G401.6 (cell line): ENCODE results near the gene MBOAT2.
"Not testable (repeated sequence)": the region's sequence is repeated elsewhere in the genome, so short reads cannot be mapped to it uniquely, and the experiment has no call there.

Experiments used
- FAIRE-seq: peaks from 2 replicates; lab custom pipeline; 2012; peaks lifted over from hg19 to GRCh38; lab: Jason Lieb, UNC

The MBOAT2 gene, protein sequence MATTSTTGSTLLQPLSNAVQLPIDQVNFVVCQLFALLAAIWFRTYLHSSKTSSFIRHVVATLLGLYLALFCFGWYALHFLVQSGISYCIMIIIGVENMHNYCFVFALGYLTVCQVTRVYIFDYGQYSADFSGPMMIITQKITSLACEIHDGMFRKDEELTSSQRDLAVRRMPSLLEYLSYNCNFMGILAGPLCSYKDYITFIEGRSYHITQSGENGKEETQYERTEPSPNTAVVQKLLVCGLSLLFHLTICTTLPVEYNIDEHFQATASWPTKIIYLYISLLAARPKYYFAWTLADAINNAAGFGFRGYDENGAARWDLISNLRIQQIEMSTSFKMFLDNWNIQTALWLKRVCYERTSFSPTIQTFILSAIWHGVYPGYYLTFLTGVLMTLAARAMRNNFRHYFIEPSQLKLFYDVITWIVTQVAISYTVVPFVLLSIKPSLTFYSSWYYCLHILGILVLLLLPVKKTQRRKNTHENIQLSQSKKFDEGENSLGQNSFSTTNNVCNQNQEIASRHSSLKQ

DNA sequence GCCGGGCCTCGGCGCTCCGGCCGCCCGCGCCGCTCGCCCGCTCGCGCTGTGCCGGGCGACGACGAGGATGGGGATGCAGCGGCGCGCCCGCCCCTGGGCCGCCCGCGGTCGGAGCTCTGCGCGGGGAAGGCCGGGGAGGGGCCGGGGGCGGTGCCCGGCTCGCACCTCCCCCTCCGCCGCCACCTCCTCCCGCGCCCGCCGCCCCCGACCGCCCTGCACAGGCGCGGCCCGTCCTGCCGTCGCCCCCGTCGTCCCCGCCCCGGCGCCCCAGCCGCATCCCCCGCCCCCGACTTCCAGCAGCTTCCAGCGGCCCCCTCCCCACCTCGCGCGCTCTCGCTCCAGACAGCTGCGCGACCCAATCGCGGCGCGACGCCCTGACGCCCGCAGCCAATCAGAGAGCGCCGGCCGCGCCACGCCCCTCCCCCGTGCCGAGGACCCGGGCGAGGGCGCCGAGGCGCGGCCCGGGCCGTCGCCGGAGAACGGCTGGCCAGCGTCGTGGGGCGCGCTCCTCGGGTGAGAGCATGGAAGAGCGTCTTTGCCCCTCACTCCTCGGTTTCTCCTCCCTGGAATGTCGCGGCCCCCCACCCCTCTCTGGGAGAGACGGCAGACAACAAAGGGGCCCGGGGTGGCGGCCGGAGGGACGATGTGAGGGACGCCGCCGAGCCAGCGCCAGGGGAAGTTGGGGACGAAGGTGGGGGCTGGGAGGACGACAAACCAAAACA lies at the start of gene MBOAT2:
TSS of gene MBOAT2 (minus strand) at position 69 of the 722 bp plus-strand sequence. CDS start 70 bp downstream, outside the sequence.
- no peak for FAIRE-seq

DNA sequence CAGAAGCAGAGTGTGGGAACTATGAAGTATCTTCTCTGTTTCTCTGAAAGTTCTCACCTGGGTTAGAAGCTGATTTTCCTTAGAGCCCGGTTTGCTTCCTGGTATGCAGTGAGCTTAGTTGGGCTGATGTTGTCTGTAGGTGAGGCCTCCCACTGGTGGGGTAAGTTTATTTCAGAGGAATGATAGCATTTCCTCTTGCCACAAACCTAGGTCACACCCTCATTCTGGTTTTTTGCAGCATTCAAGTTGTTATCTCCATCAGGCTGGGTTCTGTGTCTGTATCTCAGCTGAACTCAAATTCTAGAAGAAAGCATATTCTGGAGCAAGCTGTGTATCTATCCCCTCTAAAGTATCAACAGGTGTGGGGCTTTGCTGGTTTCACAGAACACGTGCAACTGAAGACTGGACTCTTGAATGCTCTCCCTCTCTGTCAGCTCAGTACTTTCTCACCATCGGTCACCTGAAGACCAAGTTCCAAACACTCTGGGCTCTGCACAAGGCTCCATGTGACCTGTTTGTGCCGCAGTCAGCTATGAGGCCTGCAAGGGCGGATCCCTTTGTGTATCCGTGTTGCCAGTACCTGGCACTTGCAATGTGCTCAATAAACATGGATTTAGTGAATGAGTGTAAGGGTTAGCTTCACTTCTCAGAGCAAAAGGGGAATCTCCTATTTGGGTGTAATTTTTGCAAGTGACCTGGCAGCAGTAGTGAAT lies 49.5 kb upstream of the MBOAT2 start:
- no peak for FAIRE-seq

DNA sequence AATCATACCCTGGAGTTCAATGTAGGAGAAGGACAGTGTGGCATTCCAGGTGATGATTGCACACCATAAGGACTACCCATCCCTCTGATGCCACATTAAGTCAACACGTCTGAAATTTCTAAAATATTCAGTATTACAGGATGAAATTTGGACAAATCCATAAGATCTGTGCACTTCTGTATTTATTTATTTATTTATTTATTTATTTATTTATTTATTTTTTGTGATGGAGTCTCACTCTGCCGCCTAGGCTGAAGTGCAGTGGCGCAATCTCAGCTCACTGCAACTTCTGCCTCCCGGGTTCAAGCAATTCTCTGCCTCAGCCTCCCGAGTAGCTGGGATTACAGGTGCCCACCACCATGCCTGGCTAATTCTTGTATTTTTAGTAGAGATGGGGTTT lies 48.0 kb upstream of the MBOAT2 start:
- not testable (repeated sequence) for FAIRE-seq

DNA sequence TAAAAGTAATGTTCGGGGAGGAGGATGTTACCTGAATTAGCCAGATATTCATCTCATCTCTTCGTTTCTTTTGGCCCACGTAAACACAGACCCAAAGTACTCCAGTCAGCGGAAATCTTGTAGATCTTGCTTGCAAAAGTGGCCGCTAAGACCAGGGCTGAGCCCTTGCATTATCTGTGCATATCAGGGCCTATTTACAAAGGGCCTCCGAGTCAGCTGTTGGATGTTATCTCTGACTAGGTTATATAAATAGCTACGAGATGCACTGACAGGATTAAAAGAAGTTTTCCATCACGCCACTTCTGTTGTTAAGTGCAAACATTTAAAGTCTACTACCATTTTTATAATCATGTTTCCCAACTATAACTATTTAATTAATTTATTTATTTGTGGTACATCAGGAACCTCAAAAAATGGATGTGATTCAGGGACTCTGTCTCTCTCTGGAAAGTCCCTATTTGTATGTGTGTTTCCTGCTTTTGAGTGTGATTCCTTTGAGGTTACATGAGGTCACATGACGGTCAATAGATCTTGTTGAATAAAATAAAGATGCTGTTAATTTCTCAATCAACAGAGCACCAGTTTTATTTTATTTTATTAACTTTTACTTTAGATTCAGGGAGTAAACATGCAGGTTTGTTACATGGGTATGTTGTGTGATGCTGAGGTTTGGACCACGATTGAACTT lies 46.8 kb upstream of the MBOAT2 start:
- no peak for FAIRE-seq

DNA sequence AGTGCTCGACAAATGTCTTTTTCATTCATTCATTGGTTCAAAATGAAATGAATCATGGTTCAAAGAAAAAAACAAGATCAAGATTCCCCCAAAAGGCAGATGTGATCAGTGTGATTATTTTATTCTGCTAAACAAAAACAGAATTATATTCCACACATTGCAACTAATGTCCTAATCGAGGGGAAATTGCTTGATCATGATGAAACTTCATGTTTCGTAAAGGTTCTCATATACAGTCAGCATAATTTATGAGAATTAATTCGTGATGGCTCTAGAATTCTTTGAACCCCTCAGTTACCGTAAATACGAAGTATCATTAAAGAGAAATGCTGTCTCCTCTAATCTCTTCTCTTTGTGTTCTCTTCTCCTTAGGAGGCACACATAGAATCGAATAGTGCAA lies 42.1 kb upstream of the MBOAT2 start:
- FAIRE-seq: no peak

DNA sequence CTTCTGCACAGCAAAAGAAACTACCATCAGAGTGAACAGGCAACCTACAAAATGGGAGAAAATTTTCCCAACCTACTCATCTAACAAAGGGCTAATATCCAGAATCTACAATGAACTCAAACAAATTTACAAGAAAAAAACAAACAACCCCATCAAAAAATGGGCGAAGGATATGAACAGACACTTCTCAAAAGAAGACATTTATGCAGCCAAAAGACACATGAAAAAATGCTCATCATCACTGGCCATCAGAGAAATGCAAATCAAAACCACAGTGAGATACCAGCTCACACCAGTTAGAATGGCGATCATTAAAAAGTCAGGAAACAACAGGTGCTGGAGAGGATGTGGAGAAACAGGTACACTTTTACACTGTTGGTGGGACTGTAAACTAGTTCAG lies 40.0 kb upstream of the MBOAT2 start:
- not testable (repeated sequence) for FAIRE-seq

DNA sequence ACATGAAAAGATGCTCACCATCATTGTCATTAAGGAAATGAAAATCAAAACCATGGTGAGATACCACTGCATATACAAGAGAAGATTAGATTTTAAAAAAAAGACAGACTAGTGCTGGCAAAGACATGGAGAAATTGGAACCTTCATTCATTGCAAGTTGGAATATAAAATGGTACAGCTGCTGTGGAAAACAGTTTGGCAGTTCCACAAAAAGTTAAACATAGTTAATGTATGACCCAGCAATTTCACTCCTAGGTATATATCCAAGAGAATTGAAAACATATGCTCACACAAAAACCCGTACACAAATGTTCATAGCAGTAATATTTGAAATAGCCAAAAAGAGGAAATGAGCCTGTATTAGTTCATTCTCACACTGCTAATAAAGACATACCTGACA lies 33.7 kb upstream of the MBOAT2 start:
- no peak for FAIRE-seq

DNA sequence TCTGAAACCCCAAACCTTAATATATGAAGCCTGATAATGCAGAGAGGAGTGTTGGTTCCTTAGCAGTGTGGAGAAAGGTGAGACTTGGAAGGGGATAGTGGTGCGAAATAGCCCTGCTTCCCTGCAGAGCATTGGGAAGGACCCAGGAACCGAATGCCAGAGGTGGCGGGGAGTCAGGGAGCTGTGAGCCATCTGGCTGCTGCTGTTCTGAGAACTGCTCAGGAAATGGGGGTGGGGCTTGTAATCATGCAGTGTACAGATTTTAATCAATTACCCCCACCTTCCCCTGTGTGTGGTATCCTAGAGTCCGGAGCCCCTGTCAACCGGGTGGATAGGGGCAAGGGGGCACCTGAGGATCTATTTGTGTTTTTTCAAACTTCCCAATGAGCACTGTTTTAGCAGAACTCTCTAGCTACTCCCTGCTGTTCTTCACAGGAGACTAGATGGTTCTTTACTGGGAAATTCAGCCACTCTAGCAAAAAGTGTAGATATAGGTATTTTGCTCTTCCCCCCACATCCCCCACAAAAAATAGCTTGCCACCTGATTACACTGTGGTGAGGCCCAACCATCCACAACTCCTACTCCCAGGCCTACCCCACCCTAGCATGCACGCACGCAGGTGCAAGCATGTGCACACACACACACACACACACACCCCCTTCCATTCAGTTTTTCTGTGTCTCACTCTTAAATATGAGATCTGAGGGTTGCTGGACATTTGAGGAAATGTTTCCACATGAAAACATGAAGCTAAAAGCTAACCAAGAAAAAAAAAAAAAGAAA lies 30.1 kb upstream of the MBOAT2 start:
- no peak for FAIRE-seq

DNA sequence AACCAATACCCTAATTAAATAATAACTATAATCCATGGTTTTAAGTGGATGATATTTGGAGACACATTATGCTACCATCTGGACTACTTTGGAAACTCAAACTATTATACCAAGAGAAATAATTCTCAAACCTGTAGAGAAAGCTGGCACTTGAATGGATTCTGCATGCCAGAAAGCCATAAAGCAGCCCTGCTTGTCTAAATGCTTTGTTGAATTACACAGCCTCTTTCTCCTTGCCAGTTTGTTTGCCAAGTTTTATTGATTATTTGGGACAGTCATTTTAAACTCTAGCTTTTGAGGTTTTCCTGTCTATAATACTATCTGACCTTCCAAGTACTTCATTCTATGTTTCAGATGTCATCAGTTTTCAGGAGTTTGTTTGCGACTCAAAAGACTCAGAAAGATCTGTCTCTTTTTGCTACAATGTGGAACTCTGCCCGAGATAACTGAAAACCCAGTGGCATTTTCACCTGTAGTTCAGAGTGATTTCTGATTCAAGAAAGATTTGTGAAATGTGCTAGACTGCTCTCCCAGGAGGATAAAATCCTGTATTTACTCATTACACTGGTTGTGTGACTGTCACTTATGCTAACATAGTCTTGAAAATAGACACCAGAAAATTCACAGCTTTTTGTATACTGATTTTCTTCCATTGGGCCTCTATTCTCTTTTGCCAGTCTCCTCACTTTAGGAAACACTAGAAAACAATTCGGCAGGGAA lies 29.2 kb upstream of the MBOAT2 start:
- no peak for FAIRE-seq

DNA sequence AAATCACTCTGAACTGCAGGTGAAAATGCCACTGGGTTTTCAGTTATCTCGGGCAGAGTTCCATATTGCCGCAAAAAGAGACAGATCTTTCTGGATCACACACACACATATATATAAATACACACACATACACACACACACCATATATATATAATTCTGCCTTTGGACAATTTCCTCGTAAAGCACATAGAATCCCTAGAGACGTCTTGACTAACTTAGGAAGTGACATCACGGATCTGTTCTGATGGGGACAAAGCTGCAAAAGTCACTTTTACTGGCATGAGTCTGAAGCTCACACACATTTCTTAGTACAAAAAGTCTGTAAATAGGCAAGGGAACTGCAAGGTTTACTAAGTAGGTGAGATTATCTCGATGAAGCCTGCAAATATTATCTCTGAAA lies 28.6 kb upstream of the MBOAT2 start:
- no peak for FAIRE-seq

DNA sequence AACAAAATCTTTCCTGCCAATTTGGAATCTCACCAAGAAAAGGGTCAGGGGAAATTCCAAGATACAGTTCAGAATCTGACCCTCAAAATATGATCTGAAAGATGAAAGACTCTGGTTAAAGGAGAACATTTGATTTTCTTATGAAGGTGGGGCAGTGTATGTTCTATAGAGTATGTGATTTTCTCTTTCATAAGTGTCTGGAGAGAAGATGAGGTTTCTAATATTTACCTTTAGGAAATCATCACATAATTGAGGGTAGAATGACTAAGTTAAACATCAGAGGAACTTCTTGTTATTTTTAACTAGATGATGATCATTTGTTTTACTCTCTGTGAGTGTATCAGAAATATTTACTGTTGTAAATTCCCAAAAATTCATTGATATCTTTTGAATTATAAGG lies 27.8 kb upstream of the MBOAT2 start:
- no peak for FAIRE-seq

DNA sequence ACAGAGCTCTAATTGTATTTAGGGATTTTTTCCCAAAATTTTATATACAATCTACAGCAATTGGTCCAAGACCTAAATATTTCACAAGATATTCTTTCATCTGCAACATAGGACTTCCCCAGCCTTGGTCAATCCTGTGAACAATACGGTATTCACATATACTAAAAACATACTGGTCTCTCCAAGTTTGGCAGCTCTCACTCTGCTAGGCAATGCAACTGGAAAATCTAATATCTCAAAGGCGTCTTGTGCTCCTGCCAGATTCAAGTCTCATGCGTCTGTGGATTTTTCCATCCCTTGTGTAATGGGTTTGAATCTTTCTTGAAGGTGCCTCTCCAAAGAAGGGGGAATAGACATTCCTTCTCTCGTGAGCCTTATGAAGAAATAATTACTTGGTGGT lies 27.4 kb upstream of the MBOAT2 start:
- FAIRE-seq: no peak

DNA sequence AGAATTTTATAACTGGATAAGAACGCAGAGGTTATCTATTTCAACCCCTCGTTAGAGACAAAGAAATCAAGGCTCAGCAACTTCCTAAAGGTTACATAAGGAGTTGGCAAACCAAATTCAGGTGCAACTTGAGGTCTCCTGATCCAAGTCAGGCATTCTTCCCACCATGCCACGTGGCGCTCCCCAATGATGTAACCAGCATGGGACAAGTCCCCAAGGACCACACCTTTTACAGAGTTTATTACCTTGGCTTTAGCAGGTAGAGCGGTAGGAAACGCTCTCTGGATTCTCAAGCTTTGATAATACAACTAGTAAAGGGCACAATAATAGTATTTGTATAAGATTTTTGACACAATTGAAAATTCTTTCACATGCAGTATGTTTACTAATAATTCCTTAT lies 26.7 kb upstream of the MBOAT2 start:
- FAIRE-seq: no peak

DNA sequence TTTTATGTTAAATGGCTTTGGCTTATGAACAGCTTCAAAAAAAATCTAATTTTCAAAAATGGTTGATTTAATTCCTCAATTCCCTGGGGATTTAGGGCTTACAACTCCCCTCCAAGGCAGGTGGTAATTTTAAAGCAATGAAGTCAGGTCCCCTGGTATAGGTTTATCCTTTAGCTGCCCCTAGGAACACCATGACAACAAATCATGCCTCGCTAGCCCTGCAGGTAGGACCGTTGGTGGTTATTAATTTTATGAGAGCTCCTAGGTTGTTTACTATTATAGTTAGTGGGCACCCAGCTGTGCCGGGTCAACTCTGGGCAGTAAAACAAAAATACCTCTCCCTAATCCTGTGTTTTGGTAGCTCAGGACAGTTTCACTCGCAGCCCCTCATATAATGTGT lies 26.2 kb upstream of the MBOAT2 start:
- no peak for FAIRE-seq

DNA sequence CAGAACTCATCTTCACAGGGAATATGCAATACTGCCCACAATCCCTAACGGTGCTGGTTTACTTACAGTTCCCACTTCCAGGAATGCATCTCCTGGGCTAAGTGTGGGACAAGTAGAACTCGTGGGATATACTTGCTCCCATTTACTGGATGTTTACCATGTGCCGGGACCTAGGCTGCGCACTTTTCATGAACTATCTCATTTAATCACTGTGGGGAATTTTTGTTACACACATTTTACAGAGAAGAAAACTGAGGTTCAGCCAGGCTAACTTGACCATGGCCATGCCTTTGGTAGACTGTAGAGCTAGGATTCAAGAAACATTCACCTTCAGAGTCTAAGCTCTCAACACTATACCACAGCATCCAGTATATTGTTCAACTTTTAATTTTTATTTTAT lies 24.4 kb upstream of the MBOAT2 start:
- no peak for FAIRE-seq

DNA sequence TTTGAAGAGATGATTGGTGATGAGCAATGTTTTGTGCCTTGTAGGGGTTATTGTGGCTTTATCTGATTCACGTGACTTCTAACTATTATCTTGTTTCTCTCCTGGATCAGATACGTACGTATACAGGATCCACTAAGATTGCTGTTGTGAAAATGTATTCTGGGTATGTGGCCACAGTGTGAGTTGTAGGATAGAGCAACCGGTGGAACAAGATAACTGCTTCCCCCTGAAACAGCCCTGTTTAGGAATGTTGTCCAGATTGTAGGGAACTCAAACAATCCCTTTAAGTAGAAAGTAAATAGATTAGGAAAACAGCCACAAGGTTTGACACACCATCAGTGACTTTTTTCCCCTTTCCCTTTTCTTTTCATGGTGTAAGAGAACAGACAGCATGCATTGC lies 22.3 kb upstream of the MBOAT2 start:
- FAIRE-seq: no peak

DNA sequence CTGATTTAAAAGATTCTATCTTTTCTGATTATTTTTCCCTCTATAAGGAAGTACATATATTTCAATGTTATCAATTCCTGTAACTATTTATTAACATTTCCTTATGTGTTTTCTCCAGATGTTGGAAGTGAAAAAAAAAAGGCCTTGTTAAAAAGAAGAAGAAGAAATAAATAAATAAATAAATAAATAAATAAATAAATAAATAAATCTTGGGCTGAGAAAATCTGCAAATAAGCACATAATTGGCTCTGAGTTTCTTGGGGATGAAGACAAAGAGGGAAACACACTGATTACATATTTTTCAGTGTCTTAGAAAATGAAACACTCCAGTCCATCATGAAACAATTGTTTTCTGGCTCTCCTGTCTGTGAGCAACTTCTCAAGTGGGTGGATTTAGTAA lies 21.1 kb upstream of the MBOAT2 start:
- FAIRE-seq: no peak

DNA sequence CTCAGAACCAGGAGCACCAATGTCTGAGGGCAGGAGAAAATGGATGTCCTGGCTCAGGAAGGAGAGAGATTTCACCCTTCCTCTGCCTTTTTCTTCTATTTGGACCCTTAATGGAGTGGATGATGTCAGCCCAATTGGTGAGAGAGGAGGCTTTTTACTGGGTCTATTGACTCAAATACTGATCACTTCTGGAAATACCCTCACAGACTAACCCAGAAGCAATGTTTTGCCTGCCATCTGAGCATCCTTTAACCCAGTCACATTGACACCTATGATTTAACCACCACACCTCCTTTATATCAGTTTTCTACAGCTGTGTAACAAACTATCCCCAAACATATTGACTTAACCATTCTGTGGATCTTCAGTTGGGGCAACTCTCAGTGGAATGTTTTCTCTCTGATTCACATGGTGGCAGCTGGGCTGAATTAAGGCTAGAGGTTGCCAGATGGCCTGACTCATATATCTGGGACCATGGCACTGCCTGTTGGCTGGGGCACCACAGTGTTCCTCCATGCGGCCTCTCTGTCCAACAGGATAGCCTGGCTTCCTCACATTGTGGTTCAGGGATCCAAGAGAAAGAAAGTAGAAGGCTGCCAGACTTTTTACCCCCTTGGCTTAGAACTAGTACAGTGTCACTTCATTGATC lies 18.2 kb upstream of the MBOAT2 start:
- FAIRE-seq: no peak

DNA sequence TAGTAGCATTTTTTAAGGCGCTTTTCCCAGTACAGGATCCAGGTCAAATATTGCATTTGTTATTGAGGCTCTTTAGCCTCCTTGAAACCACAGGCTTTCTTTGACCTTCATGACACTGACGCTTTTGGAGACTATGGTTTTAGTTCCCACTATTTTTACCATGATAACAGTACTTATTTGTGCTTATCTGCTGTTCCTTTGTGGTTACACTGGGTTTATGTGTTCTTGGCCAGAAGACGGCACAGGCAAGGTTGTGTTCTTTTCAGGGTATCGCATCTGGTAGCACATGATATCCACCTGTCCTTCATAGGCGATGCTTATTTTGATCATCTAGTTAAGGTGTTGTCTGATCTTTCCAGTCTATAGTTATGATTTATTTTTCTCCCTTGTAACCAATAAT lies 16.8 kb upstream of the MBOAT2 start:
- no peak for FAIRE-seq

DNA sequence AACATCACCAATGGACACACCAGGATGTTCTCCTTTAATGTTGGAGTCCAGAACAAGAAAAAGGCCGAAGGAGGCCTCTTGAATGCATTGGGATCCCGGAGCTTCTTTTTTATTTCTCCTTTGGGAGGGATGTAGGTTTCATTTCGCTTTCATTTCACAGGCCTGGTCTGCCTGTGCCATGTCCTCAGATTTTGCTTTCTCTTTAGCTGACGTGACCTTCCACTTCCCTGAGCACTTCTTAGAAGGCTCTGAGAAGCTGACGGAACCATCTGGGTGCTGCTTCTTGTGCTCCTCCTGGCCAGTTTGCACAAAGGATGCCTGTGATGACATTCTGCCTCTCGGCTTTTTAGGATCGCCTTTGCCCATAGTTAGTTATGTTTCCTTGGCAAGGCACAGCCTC lies 15.1 kb upstream of the MBOAT2 start:
- no peak for FAIRE-seq
